Coronary artery (tissue), 2 donors: ENCODE data around the gene SBNO1.
"Not testable (repeated sequence)": the region's sequence is repeated elsewhere in the genome, so short reads cannot be mapped to it uniquely, and the experiment has no call there.

Experiments
- DNase-seq: peaks from one replicate; pipeline ENCODE4 v3.0.0-alpha.2; 2017; ENCODE audit warnings: low spot score
- H3K27ac ChIP-seq, 2 donors: fragments of 200-600 bp; sonication (generic); one replicate each; pipeline ENCODE4 v1.5.1; 2016 to 2019
- H3K4me3 ChIP-seq: fragments of 200-600 bp; sonication (generic); 2 replicates; pipeline ENCODE4 v1.5.1; 2016; ENCODE audit warnings: mild to moderate bottlenecking, moderate library complexity
- TF ChIP-seq, protein P1 (sequence below): fragments of 200-600 bp; sonication (generic); IDR thresholded peaks from one replicate; pipeline ENCODE4 v1.5.1; 2019; ENCODE audit warnings: antibody characterized with exemption

SBNO1 gene

DNA sequence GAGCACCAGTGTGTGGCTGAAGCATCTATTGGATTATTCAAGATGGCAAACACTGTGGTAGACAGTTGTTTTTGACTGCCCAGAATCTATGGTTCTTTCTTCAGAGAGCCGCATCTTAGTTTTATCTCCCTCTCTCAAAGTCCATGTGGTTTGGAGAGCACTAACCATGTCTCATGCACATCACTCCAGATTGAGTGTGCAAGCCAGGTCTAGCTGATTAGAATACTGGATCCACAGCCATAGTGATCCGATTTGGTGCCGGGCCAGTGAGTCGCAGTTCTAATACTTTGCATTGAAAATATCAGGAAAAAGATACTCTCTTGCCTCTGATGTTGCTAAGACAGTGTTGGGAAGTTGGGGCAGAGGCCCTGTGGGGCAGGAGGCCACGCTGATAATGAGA, 4.6 kb upstream of the SBNO1 start:
- H3K27ac ChIP-seq, result no peak overlapping the region
- no peak for DNase-seq
- TF ChIP-seq, protein P1, sequence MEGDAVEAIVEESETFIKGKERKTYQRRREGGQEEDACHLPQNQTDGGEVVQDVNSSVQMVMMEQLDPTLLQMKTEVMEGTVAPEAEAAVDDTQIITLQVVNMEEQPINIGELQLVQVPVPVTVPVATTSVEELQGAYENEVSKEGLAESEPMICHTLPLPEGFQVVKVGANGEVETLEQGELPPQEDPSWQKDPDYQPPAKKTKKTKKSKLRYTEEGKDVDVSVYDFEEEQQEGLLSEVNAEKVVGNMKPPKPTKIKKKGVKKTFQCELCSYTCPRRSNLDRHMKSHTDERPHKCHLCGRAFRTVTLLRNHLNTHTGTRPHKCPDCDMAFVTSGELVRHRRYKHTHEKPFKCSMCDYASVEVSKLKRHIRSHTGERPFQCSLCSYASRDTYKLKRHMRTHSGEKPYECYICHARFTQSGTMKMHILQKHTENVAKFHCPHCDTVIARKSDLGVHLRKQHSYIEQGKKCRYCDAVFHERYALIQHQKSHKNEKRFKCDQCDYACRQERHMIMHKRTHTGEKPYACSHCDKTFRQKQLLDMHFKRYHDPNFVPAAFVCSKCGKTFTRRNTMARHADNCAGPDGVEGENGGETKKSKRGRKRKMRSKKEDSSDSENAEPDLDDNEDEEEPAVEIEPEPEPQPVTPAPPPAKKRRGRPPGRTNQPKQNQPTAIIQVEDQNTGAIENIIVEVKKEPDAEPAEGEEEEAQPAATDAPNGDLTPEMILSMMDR, result no peak
- no peak overlapping the region for H3K4me3 ChIP-seq

DNA sequence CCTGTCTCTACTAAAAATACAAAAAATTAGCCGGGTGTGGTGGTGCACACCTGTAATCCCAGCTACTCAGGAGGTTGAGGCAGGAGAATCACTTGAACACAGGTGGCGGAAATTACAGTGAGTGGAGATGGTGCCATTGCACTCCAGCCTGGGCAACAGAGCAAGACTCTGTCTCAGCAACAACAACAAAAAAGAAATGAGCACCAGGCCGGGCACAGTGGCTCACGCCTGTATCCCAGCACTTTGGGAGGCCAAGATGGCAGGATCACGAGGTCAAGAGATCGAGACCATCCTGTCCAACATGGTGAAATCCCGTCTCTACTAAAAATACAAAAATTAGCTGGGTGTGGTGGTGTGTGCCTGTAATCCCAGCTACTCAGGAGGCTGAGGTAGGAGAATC, 3.8 kb upstream of the SBNO1 start:
- not testable (repeated sequence) for DNase-seq, H3K27ac ChIP-seq, H3K4me3 ChIP-seq

DNA sequence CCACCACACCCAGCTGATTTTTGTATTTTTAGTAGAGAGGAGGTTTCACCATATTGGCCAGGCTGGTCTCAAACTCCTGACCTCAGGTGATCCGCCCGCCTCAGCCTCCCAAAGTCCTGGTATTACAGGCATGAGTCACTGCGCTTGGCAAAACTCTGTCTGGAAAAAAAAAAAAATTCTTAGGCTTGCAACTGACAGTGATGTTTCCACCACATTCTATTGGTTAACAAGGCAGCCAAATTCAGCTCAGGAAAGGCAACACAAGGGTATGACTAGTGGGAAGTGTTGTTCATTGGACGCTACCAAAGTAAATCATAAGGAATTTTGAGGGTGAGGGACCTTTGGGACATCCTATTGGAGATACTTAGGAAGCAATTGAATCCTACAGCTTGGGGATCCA, 2.9 kb upstream of the SBNO1 start:
- TF ChIP-seq, protein P1, result no peak
- DNase-seq, result no peak
- Histone ChIP-seq H3K27ac (no peak overlapping the region), H3K4me3 (no peak overlapping the region)

DNA sequence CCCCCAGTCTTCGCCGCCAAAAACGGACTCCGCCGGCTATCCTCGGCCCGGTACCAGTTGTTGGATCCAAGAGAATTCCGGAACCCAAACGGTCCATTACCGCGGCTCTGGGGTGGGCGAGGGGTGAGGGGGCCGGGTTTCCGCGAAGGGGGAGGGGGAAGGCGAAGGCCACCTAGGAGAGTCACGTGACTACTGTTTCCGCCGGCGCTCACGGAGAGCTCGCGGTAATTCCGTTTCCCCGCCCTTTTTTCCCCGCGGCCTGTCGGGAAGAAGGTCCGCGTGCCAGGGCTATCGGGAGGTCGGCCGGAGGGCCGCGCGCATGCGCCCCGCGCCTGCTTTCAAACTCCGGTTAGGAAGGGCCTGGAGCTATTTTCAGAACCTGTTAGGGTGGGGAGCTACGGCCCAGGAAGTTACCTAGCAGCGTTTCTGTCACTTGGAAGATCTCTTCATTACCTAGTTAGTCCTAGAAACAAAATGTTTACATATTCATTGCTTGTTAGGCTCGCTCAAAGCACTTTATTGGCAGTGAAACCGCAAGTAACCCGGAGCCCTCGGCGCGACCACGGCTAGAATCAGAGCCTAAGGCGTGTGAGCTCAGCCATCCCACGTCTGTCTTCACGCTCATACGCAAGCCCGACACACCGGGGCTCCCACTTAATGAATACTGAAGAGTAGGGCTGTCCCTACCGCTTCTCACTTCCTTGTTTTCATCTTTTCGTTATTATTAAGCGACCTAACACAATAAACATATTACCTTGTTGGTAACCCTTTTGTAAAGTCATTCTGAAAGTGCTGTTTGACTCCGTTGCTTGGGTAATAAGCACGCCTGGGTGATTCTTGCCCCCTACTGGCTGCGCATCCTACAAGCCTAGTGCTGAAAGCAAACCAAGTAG, 624 bp upstream of the SBNO1 start:
- peak; percentile 99 for DNase-seq
- TF ChIP-seq, protein P1, result peak; percentile 47
- H3K27ac ChIP-seq, result peak overlapping the region; percentile 82 to 96
- peak overlapping the region; percentile 94 for H3K4me3 ChIP-seq

DNA sequence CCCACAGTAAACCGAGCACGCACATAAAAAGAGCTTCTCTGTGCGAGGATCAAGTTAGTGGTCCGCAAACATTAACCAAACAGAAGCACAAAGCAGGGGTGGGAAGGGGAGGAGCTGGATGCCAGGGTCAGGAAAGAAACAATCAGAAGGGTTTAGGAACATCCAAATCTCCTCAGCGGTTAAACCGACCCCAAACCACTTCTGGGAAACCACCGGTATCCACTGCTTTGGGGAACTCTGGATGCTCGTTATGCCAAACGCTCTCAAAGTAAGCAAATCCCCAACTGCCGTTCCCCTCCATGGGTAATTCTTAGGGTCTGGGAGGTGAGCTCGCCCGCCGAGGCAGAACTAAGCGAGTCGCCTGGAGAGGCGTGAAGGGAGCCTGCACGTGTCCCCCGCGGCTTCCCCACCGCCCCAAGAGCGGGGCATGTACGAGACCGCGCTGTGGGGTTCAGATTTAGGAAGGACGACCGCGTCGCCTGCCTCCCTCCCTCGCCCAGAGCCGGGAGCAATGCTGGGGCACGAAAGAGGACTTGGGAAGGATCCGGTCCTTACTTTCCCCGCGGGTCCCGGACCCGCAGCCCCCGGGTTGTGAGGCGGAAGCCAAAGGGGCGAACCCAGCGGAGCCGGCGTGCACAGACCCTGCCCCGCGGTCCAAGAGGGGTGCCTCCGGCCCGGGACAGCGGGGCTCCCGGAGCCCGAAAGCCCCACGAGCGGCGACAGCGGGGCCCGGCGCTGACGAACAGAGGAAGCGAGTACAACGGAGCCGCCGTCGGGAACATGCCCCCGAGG, 711 bp downstream of the SBNO1 start:
- TF ChIP-seq, protein P1, result no peak
- Histone ChIP-seq H3K4me3 (peak overlapping the region; percentile 94), H3K27ac (peak overlapping the region; percentile 82 to 96)
- peak; percentile 77 for DNase-seq

DNA sequence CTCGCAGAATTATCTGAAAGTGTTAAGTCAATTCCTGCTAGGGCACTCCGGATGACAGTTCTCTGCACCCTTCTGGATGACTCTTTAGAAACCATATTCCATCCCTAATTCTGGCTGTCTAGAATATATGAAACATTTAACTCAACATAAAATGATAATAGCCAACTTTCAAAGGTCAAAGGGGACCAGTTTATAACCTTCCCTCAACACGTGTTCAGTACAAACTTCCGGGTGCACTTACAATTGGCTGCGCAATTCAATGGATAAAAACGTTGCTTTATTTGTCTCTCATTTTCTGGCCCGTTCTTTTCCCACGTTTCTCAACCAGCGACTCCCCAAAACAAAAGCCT, 1.3 kb downstream of the SBNO1 start:
- H3K4me3 ChIP-seq, result peak overlapping the region; percentile 94
- peak overlapping the region; percentile 82 to 96 for H3K27ac ChIP-seq
- TF ChIP-seq, protein P1, result no peak
- no peak for DNase-seq

DNA sequence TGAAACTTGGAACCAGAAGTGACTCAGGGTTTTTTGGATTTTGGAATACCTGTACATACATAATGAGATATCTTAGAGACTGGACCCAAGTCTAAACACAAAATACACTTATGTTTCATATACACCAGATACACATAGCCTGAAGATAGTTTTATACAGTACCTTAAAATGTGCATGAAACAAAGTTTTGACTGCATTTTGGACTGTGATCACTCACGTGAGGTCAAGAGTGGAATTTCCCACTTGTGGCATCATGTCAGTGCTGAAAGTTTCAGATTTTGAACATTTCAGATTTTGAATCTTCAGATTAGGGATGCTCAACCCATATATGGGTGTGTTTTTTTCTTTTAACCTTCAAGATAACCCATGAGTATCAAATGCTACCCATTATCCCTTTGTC, 6.6 kb downstream of the SBNO1 start:
- H3K27ac ChIP-seq, result no peak overlapping the region
- DNase-seq, result no peak
- TF ChIP-seq, protein P1, result no peak
- no peak overlapping the region for H3K4me3 ChIP-seq
